Activated T-cell treated with anti-CD3 and anti-CD28 coated beads for 1 hour (primary cell): ENCODE results near the gene KAZN.

Source experiments
- DNase-seq: peaks from one replicate; pipeline ENCODE4 v3.0.0-alpha.2; 2020; ENCODE audit warnings: low read depth

Gene KAZN

DNA sequence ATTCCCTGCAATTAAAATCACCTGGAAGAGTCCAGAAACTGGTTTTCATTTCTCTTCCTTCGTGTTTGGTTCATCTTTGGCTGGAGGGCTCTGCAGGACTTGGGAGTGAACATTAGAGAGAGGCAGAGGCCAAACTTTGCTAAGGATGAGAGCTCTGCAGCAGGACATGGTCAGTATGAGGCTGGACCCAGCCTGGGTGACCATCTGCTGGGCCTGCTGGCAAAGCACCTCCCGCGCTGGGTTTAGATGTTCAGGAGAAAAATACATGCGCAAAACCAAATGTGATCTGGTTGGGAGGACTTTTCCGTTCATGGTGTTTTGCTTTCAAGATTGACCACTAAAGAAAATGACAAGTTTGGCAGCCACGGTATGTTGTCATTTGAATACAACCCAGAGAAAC, 15.9 kb downstream of the KAZN start:
- no peak for DNase-seq

DNA sequence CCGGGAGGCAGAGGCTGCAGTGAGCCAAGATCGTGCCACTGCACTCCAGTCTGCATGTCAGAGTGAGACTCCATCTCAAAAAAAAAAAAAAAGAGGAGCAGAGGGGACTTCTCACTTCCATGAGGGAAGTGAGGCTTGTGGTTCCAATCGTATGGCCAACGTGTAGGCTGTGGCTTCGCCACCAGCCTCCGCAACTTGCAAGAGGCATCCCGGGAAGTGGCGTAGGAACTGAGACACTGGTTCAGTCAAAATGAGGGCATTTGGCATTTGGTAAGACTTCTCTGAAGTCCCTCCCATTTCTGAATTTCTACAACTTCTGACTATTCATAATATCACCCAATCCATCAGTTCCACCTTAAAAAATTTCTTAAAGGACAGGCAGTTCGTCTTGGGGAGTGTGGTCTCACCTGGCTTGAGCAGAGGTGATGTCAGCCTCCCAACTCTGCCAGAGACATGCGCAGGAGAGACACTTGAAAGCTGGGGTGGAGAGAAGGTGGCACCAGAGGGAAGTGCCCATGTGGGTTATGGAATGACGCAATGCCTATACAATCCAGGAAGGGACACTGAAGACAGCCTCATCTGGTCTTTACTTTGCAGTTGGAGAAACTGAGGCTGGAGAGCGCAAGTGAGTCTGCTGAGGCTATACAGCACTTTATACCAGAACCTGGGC, 17.2 kb downstream of the KAZN start:
- DNase-seq: no peak

DNA sequence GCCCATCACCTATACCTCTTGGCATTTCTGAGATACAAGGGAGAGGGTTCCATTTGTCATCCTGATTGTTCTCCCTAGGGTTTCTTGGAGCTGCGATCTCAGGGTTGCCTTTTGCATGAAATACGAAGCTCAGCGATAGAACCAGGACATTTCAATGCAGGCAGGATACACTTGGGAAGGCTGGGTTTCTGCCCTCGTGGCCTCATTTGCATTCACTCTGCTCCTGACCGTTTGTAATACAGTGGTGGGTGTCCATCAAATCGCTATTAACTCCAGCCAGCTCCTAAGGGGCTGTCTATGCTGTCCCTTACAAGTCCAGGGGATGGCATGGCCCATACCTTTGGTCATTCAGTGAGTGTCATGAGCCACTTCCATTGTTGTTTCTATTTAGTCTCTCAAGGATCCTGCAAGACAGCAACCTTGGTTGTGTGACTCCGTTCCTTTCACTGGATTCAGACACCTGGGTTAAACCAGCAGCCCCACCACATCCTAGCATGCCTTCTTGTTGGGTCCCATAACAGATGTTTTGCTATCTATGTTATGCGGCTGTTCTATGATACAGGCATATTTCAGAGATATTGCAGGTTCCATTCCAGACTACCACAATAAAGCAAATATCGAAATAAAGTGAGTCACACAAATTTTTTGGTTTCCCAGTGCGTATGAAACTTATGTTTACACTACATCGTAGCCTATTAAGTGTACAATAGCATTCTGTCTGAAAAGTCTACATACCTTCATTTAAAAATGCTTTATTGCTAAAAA, 18.3 kb downstream of the KAZN start:
- DNase-seq: no peak

DNA sequence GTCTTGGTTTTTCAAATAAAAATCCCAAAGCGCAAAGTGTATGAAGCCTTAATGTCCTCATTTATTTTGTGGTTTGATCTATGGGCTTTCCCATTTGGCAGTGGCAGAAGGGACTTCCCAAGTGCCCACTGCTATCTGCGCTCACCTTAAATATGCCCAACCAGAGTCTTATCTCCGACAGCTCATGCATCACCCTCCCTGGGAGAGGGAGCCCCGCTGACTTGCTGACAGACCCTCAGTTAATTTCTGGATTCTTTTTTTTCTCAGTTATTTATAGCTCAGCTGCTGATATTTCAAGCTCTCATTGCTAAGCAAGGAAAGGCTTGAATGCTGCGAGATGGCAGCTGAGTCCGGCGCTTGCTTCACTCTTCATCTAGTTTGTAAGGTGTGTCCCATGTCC, 19.3 kb downstream of the KAZN start:
- DNase-seq: no peak

DNA sequence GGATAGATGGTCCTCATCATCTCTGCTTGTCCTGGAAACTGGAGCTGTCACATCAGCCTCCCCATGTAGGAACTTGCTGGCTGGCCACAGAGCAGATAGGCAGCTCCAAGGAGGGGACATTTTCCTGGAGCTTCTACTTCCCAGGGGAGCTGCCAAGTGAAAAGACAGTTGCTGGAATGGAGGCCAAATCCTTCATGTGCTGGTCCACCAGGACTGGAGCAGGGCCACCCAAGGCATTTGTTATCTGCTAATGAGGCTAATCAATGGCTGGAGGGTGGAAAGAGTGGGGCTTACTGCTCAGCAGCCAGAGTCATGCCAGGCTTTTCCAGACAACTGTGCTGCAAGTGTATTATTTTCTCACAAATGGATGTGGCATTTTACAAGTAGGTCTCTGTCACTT, 22.5 kb downstream of the KAZN start:
- DNase-seq: no peak

DNA sequence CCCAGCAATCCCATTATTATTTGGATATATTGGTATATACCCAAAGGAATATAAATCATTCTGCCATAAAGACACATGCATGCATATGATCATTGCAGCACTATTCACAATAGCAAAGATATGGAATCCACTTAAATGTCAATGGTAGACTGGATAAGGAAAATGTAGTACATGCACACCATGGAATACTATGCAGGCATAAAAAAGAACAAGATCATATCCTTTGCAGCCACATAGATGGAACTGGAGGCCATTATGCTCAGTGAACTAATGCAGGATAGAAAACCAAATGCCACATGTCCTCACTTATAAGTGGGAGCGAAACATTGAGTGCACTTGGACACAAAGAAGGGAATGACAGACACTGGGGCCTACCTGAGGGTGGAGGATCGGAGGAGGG, 24.6 kb downstream of the KAZN start:
- DNase-seq: no peak

DNA sequence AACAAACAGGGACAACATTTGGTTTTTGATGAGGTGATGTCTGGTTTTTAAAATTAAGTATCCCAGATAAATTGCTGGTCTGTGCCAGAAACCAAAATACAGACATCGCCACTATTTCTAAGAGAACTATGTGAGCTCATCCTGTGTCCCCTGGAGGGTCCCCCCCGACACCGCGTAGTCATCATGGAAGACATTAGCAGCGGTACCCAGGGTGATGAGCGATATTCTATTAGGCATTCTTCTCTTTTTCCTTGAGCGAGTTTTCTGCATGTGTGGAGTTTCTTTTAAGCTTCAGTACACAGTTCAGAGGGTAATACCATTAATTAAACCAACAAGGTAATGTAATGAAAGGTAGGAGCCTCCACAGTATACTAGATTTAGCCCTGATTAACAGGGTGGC, 26.5 kb downstream of the KAZN start:
- DNase-seq: no peak

DNA sequence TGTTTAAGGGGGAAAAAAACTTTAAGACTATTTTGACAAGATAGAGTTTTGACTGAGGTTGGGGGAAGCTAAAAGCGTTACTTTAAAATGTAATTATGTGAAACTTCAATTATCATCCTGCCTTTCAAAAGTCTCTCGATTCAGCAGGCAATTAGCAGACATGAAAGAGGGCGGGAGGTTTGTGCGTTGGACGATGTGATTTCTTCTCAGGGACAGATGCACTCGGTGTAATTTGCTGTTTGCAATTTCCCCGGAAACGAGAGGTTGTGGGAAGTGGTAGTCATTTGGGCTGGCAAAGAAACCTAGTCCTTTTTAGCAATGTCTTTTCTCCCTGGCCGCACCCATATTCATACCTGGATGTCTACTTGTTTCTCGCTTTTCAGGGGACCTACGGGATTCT, 27.1 kb downstream of the KAZN start:
- DNase-seq: no peak

DNA sequence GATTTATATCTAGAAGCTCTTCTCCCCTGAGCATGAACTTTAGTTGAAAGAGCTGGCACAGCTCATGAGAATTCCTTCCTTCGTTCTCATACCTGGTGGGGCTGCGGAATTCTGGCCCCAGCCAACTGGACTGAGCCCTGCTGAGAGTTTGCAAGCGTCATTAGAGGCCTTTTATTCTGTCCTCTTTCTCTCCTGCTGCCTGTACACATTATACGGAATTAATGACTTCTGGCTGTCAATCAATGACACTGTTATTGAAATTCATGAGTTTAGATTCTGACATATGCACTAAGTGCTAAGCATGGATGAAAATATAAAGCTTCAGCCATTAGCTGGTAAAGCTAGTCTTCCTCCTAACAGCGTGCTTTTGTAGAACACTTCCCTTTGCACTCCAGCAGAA, 27.5 kb downstream of the KAZN start:
- no peak for DNase-seq

DNA sequence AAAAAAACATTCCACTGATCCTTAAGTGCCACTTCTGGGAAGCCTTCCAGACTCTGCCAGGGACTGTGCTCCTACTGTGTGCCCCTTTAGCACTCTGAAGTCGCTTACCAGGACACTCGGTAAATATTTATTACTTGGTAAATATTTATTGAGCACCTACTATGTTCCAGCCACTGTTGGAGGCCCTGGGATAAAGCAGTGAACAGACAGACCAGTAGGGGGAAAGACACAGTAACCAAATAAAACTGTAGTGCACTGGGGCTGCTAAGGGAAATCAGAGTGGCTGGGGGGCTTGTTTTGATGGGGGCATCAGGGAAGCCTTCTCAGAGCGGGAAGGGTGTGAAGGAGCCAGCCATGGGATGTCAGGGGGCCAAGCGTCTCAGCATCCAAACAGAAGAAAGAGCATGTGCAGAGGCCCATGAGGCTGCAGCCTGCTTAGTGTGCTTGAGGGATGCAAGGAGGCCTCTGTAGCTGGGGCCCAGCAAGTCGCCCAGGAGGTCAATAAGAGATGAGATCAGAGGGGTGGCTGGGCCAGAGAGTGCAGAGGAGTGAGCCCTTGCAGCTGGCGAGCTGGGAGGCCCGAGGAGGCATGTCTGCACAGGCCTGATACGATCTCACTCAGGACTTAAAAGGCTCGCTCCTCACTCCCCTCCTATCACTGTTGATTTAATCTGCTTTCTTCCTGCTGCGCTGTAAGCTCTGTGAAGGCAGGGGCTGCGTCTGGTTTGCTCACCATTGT, 28.6 kb downstream of the KAZN start:
- DNase-seq: no peak

DNA sequence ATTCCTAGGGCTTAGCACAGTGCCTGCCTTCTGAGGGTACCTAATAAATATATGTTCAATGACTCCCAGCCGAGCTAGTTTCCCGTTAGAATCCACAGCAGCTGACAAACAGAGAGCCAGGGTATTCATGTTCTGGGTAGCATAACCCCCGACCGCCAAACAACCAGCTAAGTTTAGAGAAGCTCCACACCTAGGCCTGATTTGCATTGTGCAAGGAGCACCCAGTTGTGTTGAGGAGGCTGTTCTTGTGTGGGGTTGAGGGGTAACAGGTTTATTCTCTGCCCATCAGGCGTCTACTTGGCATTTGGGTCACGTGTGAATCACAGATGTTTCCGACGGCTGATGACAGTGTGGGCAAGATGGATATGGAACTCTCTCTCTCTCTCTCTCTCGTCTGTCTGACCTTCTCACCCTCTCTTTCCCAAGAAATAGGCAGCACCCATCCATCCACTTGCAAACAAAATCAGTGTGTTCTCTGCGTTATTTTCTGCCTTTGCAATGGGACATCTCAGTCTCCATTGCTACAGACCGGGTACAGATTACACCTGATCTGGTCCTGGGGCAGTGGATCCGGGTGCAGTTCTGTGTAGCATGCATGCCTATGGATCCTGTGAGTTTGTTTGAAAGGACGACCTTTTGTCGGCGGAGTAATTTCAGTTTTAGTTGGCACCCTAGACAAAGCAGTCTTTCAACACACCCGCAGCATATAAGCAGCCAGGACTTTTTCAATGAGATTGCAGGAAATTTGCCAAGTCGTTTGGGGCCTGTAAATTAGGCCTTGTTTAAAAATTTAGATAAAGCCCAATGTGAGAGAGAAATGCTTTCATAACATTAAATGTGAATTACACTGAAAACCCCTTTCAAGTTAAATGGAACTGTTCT, 29.4 kb downstream of the KAZN start:
- DNase-seq: no peak

DNA sequence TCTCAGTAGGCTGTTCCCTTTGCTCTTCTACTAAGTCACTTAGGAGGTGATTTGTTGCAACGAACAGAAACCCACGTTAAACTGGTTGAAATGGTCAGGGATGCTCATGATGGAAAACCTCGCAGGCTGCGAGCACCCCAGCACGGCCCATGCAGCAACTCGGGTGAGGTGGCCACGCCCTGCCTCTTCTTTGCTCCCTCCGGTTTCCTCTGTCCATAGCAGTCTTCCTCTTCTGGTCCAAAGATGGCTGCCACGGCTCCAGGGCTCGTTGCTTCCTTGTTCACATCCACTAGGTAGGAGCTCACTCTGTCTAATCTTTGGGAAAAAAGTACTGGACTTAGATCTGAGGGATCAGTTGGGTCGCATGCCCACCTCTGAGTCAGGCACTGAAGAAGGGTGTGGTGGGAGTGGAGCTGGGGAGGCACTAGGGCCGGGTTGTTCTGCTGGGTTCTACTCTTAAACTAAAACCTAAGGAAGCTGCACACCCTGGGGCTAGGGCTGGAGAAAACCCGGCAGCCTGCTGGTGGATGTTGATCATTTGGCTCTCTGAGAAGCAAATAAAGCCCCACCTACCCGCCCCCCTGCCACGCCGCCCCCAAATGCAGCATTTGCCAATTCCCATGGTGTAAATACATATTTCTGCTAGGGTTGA, 31.0 kb downstream of the KAZN start:
- no peak for DNase-seq

DNA sequence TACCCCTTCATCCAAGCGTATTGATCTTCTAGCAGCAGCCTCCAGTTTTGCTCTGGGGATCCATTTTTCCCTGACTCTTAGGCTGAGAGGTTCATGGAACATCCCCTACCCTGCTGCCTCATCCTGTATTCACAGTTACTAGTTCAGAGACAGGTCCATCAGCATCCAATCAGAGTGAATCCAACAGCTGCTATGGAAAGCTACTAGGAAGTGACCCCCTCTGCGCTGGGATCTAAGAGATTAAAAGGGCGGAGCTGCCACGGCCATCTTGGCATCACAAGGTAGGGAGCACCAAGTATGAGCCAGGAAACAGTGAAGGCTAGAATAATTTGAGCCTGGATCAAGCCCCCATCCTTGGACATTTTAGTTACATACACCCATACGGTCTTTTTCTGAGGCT, 32.5 kb downstream of the KAZN start:
- DNase-seq: no peak

DNA sequence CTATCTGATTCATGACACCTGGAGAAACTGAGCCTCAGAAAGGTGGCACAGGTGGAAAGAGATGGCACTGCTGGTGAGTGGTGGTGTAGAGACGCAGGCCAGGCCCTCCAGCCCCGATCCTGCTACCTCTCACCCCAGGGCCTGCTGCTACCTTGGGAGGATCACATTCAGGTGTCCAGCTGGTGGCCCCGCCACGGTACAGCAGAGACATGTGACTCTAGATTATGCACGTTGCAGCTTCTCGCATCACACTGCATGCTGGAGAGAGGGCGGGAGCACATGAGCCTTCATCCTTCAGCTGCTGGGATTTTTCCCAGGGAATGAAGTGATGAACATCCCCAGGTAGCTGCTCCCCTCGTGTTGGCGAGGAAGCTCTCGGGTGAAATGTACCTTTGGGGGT, 32.9 kb downstream of the KAZN start:
- no peak for DNase-seq

DNA sequence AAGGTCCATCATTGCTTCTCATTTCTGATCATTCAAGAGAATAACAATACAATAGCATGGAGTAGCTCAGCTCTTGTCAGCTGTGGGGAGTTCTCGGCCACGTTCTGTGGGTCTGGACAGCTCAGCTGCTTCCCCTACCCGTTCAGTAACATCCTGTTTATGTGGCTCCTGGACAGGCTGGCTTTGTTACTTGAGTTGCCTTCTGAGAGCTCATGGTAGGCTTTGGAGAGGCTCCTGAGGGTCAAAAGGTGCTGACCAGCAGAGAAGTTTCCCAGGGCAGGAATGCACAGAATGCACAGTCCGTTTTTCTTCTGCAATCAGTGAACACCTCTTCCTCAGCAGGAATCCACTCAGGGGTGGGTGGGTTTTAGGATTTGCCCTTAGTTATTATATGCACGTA, 36.0 kb downstream of the KAZN start:
- no peak for DNase-seq

DNA sequence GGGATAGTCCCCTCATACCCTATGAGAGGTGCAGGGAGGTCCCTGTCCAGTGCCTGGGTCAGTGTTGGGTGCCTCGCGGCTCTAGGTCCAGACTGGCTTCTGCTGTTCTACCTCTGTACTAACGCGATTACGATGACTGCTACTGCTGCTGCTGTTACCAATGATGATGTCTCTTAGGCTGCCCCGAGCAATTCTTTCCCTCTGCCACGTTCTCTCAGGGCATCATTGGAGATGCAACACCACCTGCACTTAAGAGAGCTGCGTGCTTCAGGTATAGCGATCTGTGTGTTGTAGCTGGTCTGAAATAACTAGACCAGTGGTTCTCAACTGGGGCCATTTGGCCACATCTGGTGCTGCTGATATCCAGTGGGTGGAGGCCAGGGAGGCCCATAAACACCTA, 36.9 kb downstream of the KAZN start:
- DNase-seq: no peak

DNA sequence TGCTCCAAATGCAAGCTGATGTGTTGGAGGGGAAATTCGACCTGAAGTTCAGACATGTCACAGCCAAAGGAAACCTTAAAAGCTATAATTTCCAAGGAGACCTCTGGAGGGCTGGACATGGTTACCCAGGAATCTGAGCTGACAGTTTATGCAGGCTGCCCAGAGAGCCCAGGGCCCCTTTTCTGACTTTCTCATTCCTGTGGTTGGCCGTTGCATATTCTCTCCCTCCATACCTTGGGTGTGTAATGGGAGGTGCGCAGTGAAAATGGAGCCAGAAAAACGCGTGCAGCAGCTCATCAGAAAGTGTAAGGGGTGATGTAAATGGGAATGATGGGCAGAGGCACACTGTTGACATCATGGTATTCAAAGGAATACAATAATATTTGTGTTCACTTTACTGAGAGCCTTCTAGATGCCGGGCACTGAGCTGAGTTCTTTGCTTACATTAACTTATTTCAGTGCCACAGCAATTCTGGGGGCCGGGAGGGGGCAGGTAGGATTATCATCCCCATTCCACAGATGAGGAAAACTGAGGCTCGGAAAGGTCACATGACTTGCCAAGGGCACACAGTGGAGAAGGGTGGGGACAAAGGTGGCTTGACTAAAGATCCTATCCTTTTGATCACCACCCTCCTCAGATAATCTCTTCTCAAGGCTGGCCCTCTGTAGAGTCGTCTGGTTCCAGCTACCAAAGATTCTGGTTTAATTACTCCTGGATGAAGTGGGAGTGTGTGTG, 38.6 kb downstream of the KAZN start:
- DNase-seq: no peak

DNA sequence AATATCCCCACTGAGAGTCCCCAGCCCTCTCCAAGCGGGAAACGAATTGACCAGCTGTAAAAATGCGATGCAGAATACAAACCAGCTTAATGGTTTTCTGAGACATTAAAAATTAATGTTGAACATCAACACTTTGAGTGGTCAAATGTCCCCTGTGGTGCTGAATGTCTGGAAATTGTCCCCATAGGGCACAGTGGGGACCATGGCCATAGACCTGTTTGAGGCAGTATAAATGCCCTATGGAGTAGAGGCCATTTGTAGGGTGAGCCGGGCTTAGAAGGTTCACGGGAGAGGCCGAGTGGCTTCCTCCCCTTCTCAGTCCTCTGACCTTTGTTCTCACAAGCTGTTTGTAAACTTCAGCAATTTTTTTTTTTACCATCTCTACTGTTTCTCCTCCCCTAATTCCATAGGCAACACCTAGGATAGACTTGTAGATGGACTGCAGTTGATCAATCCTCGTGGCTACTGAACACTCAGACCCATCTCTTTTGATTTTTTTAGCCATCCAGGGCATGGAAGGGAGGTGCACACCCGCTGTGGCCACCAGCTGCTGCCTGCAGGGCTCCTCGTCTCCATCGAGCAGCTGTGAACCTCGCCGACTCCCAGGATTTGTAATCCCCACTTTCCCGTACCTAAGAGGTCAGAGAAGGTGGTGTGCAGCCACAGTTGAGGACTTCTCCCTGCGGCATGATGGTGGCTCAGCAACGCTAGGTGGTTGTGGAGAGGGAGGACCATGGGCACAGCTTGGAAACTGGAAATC, 41.0 kb downstream of the KAZN start:
- DNase-seq: no peak

DNA sequence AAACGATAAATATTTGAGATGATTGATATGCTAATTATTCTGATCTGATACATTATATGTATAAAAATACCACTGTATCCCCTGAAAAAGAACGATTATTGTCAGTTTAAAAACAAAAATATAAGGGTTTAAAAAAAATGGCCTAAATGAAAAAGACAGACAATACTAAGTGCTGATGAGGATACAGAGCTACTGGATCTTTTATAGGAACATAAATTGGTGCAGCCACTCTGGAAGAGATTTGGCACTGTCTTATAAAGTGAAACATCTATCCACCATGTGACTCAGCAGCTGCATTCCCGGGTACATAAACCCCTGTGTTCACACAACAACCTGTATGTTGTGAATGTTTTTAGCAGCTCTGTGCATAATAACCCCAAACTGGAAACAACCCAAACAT, 44.2 kb downstream of the KAZN start:
- no peak for DNase-seq

DNA sequence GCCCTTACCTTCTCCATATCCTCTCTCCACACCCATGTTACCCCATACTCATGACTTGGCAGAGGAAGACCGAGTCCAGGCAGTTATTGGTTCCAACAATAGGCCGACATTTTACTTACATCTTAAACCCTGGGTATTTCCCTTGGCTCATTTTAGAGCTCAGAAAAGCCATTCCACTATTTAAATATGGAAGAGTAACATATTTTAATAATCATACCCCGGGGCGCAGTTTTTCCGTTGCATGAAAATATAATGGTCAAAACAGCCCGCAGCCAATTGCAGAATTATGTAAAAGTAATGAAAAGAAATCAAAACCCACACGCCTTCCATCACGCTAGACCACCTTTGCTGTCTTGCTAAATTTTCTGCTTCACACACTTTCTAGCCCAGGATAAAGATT, 48.5 kb downstream of the KAZN start:
- DNase-seq: no peak
